Neural progenitor cell (in vitro differentiated cells): ENCODE data around the gene IKBKE. TPM values are rescaled to one million over a fixed set of nuclear protein-coding genes. Genes with fewer than 3 reads are reported as not detected.

Source experiments
- DNase-seq: peaks from one replicate; pipeline ENCODE4 v3.0.0-alpha.2; 2016; ENCODE audit warnings: low spot score
- H2AFZ ChIP-seq: fragments of 200-600 bp; sonication (generic); replicated peaks from 2 replicates; pipeline ENCODE4 v1.6.1; 2016; ENCODE audit warnings: antibody characterized with exemption
- H3F3A ChIP-seq: fragments of 200-600 bp; sonication (generic); 2 replicates; pipeline ENCODE4 v1.6.1; 2016; ENCODE audit warnings: antibody characterized with exemption, low read depth
- H3K27ac ChIP-seq: fragments of 200-600 bp; sonication (generic); 2 replicates; pipeline ENCODE4 v1.5.1; 2016; ENCODE audit warnings: mild to moderate bottlenecking
- H3K27me3 ChIP-seq: fragments of 200-600 bp; sonication (generic); 2 replicates; pipeline ENCODE4 v1.6.1; 2016; ENCODE audit warnings: mild to moderate bottlenecking, moderate library complexity
- H3K36me3 ChIP-seq: fragments of 200-600 bp; sonication (generic); 2 replicates; pipeline ENCODE4 v1.5.1; 2016
- H3K4me1 ChIP-seq: fragments of 200-600 bp; sonication (generic); 2 replicates; pipeline ENCODE4 v1.6.1; 2016; ENCODE audit warnings: mixed run types
- H3K4me2 ChIP-seq: fragments of 200-600 bp; sonication (generic); 2 replicates; pipeline ENCODE4 v1.6.1; 2016
- H3K4me3 ChIP-seq: fragments of 200-600 bp; sonication (generic); 2 replicates; pipeline ENCODE4 v1.5.1; 2016
- H3K79me2 ChIP-seq: fragments of 200-600 bp; sonication (generic); 2 replicates; pipeline ENCODE4 v1.6.1; 2016; ENCODE audit warnings: low read depth
- H3K9ac ChIP-seq: fragments of 200-600 bp; sonication (generic); 2 replicates; pipeline ENCODE4 v1.6.1; 2016
- H3K9me3 ChIP-seq: fragments of 200-600 bp; sonication (generic); 2 replicates; pipeline ENCODE4 v1.5.1; 2016; ENCODE audit warnings: low read depth
- H4K20me1 ChIP-seq: fragments of 200-600 bp; sonication (generic); 2 replicates; pipeline ENCODE4 v1.6.1; 2016; ENCODE audit warnings: low read depth
- H3K27ac Mint-ChIP-seq: 3 replicates; pipeline ENCODE4 v1.8.0; 2021; ENCODE audit warnings: mixed read lengths
- H3K27me3 Mint-ChIP-seq: 2 replicates; pipeline ENCODE4 v1.8.0; 2022; ENCODE audit warnings: low read depth, mild to moderate bottlenecking, inconsistent platforms, moderate library complexity, mixed read lengths; ENCODE audit not compliant: insufficient read depth
- H3K36me3 Mint-ChIP-seq: 3 replicates; pipeline ENCODE4 v1.8.0; 2021; ENCODE audit warnings: mixed read lengths
- H3K4me1 Mint-ChIP-seq: 3 replicates; pipeline ENCODE4 v1.8.0; 2021; ENCODE audit warnings: mixed read lengths
- H3K4me3 Mint-ChIP-seq: 3 replicates; pipeline ENCODE4 v1.8.0; 2021; ENCODE audit warnings: mild to moderate bottlenecking, moderate library complexity, mixed read lengths
- H3K9me3 Mint-ChIP-seq: 3 replicates; pipeline ENCODE4 v1.8.0; 2020; ENCODE audit warnings: mixed read lengths
- CTCF ChIP-seq: fragments of 200-600 bp; sonication (generic); IDR thresholded peaks from 2 replicates; pipeline ENCODE4 v1.5.1; 2017; ENCODE audit warnings: antibody characterized with exemption, mild to moderate bottlenecking
- EZH2 ChIP-seq: fragments of 200-600 bp; sonication (generic); IDR thresholded peaks from 2 replicates; pipeline ENCODE4 v1.6.1; 2017; ENCODE audit warnings: antibody characterized with exemption, mild to moderate bottlenecking, moderate library complexity
- EZH2phosphoT487 ChIP-seq: fragments of 200-600 bp; sonication (generic); IDR thresholded peaks from 2 replicates; pipeline ENCODE4 v1.6.1; 2017; ENCODE audit warnings: antibody characterized with exemption
- total RNA-seq: library from RNA; depleted of rRNA; stranded (reverse); fragments of >200 nt; gene quantifications from 2 replicates; pipeline ENCODE4 v1.2.3, GENCODE V29; 2015; ENCODE audit warnings: low replicate concordance

The IKBKE gene
- total RNA-seq: 0.26 and 2.7 TPM in 2 replicates

GRCh38 chr1:206469933-206470691 lies at the start of gene IKBKE:
IKBKE (plus strand) TSS chr1:206470476; CDS start chr1:206473228, 2,752 bp downstream.
- Histone ChIP-seq H3K36me3 (no peaks in the 10 kb centered on the region), H3F3A (peaks cover 3% of the 10 kb centered on the region), H3K4me1 (peaks cover 41% of the 10 kb centered on the region), H3K9me3 (no peaks in the 10 kb centered on the region), H3K9ac (no peak within 1 kb of the TSS), H3K79me2 (no peaks in the 10 kb centered on the region), H2AFZ (peak within 1 kb of the TSS; percentile 89), H4K20me1 (no peaks in the 10 kb centered on the region), H3K4me3 (peak within 1 kb of the TSS; percentile 48), H3K4me2 (peak within 1 kb of the TSS; percentile 89), H3K27ac (no peak within 1 kb of the TSS), H3K27me3 (no peaks in the 10 kb centered on the region)
- no peak for TF ChIP-seq EZH2phosphoT487
- peak; percentile 12 for TF ChIP-seq CTCF
- TF ChIP-seq EZH2: no peak
- DNase-seq: peak; percentile 58
- peak within 1 kb of the TSS; percentile 9 for H3K27ac Mint-ChIP-seq
- H3K9me3 Mint-ChIP-seq: no peaks in the 10 kb centered on the region
- peaks cover 7% of the 10 kb centered on the region for H3K36me3 Mint-ChIP-seq
- peak within 1 kb of the TSS; percentile 79 for H3K4me3 Mint-ChIP-seq
- H3K4me1 Mint-ChIP-seq: peaks cover 63% of the 10 kb centered on the region
- H3K27me3 Mint-ChIP-seq: peaks cover 6% of the 10 kb centered on the region

DNA sequence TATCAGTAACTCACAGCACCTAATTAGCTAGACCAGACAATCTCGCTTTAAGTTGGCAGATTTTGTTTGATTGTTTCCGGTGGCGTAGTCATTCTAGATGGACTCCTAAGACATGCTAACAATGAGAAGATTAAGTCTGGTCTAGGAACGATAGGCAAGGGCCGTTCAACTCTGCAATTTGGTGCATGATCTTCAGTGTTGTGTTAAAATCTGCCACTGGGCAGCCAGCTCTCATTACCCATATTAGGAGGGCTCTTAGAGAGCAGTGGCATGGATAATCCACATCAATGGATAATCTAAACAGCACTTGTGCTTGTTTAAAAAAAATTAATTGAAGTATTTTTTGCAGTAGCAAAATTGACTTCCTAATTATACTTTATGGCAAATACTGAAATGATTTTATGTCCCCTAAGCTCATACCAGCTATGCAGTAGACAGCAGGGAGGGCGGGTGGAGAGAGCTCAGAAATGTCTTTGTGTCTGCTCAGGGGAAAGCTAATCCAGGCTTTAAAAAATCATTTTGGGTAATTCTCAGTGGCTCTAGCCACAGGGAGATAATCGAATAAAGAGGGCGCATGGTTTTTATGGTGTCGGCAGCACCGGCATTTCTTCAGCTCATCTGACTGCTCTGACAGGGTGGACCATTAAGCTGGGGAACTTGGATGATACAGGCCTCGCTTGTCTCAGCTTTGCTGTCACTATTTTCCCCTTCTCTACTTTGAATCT lies 48.5 kb upstream of the IKBKE start:
- Histone ChIP-seq H3K36me3 (no peaks in the 10 kb centered on the region), H3F3A (no peaks in the 10 kb centered on the region), H3K9me3 (no peaks in the 10 kb centered on the region), H3K27me3 (no peaks in the 10 kb centered on the region), H3K4me1 (no peaks in the 10 kb centered on the region), H3K4me3 (no peak overlapping the region), H3K9ac (no peak overlapping the region), H3K79me2 (no peaks in the 10 kb centered on the region), H3K27ac (no peak overlapping the region), H4K20me1 (no peaks in the 10 kb centered on the region), H3K4me2 (no peak overlapping the region), H2AFZ (no peak overlapping the region)
- TF ChIP-seq EZH2 (no peak), CTCF (no peak), EZH2phosphoT487 (no peak)
- Mint-ChIP-seq H3K27ac (no peak overlapping the region), H3K4me1 (peaks cover 5% of the 10 kb centered on the region), H3K36me3 (peaks cover 34% of the 10 kb centered on the region), H3K9me3 (no peaks in the 10 kb centered on the region), H3K4me3 (no peak overlapping the region), H3K27me3 (no peaks in the 10 kb centered on the region)
- no peak for DNase-seq

GRCh38 chr1:206422525-206422924 lies 47.8 kb upstream of the IKBKE start:
- H3K9ac ChIP-seq: no peak overlapping the region
- Mint-ChIP-seq H3K27me3 (no peaks in the 10 kb centered on the region), H3K9me3 (no peaks in the 10 kb centered on the region), H3K27ac (no peak overlapping the region), H3K4me1 (peaks cover 4% of the 10 kb centered on the region), H3K36me3 (peaks cover 36% of the 10 kb centered on the region), H3K4me3 (no peak overlapping the region)
- no peak overlapping the region for H2AFZ ChIP-seq
- no peak overlapping the region for H3K4me3 ChIP-seq
- no peaks in the 10 kb centered on the region for H3F3A ChIP-seq
- no peaks in the 10 kb centered on the region for H3K27me3 ChIP-seq
- no peaks in the 10 kb centered on the region for H4K20me1 ChIP-seq
- no peaks in the 10 kb centered on the region for H3K4me1 ChIP-seq
- H3K4me2 ChIP-seq: no peak overlapping the region
- DNase-seq: no peak
- no peaks in the 10 kb centered on the region for H3K9me3 ChIP-seq
- no peak overlapping the region for H3K27ac ChIP-seq
- no peaks in the 10 kb centered on the region for H3K79me2 ChIP-seq
- no peak for TF ChIP-seq EZH2
- no peak for TF ChIP-seq EZH2phosphoT487
- no peak for TF ChIP-seq CTCF
- no peaks in the 10 kb centered on the region for H3K36me3 ChIP-seq
